NCI-H146 treated with DMSO at 0.1 percent for 48 hours (cell line): ENCODE results near the gene SMAD9.

Source experiments
- DNase-seq: peaks from one replicate; lab custom pipeline; 2025; ENCODE audit not compliant: unreplicated experiment; lab: John Stamatoyannopoulos, UW

SMAD9 gene

GRCh38 chr13:36866232-36866631, 53.8 kb downstream of the SMAD9 start:
- DNase-seq = no peak

GRCh38 chr13:36865265-36865664, 54.8 kb downstream of the SMAD9 start:
- no peak for DNase-seq

DNA sequence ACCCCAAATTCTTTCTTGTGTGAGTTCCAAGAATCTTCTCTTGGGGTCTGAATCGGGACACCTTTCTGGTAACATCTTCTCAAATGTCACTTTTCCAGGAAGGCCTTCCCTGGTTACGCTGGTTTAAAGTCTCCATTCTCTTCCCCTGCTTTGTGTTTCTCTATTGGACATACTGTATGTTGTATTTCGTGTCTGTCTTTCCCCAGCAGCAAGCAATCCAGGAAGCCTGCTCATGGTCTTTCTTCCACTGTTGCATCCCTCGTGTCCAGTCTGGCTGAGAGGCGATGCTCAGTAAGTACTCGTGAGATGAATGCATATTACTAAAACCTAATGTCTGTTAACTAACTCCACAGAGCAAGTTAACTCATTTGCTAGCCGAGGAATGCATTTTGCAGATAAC, 57.3 kb downstream of the SMAD9 start:
- no peak for DNase-seq

GRCh38 chr13:36862002-36862685, 57.9 kb downstream of the SMAD9 start:
- no peak for DNase-seq

DNA sequence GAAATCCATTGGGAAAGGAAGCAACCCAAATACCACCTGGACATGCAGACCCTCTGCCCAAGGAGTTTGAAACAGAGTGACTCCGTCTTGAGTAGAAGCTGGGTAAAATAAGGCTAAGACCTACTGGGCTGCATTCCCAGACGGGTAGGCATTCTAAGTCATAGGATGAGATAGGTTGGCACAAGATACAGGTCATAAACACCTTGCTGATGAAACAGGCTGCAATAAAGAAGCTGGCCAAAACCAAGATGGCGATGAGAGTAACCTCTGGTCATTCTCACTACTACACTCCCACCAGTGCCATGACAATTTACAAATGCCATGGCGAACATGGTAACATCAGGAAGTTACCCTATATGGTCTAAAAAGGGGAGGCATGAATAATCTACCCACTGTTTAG, 60.8 kb downstream of the SMAD9 start:
- no peak for DNase-seq

GRCh38 chr13:36858290-36858689, 61.7 kb downstream of the SMAD9 start:
- DNase-seq = peak; percentile 70

DNA sequence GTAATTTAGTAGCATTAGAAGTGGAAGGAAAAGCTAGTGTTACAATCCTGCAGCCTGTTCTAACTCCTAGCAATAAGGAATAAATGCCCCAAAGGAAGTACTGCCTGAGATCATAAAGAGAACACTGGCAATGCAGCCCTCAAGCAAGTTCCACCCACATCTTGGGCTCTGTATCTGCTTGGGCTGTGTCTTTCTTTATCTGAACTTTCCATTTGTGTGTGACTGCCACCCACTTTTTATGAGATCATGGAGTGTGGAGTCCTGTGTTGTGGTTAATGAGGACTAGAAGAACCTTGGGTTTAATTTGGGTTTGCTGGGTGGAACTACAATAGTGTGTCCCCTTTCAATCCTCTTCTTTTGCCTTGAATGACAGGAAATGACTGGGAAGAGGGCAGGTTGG, 62.8 kb downstream of the SMAD9 start:
- DNase-seq = no peak

DNA sequence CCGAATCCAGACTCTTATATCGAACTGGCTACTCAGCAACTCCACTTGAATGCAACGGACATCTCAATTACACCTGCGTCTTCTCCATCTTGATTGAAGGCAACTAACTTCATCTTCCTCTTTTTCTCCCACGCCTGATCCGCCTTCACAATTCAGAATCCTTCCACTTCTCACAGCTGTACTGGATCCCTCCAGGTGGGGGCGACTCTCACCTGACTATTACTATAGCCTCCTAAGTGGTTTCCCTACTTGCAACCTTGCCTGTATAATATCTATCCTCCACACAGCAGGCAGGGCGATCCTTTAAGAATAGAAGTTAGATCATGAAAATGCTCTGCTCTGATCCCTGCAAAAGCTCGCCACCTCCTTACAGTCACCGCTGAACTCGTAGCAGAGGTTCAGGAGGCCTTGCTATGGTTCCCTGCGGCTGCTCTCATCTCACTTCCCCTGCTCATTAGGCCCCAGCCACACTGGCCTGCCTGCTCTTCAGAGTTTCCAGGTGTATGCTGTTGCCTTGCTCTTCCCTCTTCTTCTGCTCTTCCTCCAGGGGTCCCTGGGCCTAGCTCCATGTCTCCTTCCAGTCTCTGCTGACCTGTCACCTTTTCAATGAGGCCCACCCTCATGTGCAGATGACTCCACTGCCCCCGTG, 69.1 kb downstream of the SMAD9 start:
- DNase-seq = no peak

DNA sequence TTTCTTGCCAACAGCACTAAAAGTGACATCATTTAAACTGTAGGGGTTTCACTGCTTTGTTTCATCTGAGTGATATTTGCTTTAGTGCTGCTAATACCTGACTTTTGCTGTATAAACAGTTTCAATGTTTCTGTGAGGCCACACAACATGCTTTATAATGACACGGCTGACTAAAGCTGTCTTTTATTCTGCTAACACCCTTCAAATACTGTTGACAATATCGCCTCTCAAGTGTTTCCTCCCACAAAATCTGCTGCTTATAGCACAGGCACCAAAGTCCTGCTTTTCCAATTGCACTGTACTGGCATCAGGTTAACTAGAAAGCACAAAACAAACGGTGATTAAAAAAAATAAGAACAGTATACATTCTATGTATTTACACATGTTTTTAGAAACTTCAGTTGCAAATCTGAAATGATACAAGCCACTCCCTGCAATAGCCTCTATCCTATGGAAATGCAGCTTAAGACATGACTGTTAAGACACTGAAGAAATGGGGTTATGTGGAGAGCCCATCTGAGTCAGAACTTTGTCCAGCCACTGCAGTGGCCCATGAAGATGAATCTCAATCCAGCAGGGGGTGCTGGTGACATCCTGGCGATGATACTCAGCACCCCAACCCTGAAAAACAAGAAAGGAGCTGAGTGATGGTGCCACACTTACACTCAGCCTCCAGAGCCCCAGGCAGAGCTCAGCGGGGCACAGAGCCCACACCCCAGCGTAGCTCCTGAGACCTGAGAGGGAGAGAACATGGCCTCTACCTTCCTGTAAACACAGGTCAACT, 71.6 kb downstream of the SMAD9 start:
- DNase-seq = no peak

DNA sequence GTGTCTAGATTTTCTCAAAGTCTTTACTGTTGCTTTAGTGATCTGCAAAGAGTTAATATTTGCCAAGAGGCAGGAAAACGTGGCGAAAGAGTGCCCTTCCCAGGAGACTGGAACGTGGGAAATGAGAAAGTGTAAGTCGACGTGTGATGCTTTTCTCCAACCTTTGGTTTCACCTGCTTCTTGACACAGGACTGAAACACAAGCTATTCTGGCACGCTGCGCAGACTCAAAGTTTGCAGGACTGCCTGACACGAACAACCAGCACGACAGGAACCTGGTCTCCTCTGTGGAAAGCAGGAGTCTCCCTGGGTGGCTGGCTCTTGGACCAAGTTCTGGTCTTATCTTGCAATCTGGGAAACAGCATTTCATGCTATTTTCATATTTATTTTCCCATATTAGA, 72.4 kb downstream of the SMAD9 start:
- DNase-seq = no peak

DNA sequence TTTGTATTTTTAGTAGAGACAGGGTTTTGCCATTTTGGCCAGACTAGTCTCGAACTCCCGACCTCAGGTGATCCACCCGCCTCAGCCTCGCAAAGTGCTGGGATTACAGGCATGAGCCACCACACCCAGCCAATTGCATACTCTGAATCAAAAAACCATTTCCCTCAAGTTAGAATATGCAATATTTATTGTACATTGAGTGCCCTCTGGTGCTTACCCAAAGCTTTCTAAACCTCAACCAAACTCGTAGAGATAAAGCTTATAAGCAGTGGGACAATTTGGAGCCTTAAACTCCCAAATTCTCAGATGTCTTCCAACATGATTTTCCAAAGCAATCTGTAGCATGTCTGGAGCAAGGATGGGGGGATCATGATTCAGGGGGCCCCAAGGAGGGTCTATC, 78.6 kb downstream of the SMAD9 start:
- DNase-seq = no peak

DNA sequence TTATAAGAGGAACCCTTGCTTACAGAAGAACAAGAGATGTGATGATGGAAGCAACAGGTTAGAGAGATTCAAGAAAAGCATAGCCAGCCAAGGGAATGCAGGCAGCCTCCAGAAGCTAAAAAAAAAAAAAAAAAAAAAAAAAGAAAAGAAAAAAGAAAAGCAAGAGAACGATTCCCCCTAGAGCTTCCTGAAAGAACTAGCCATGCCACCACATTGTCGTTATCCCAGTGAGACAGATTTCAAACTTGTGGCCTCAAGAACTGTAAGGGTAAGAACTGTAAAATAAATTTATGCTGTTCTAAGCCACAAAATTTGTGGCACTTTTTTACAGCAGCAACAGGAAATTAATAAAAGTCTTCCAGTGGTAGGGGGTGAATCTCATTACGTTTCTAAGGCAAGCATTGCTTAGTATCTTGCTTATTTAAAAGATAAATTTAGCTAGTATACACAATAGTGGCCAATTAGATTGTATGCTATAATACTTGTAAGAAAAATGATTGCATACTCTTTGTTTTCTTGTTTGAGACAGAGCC, 79.3 kb downstream of the SMAD9 start:
- no peak for DNase-seq

DNA sequence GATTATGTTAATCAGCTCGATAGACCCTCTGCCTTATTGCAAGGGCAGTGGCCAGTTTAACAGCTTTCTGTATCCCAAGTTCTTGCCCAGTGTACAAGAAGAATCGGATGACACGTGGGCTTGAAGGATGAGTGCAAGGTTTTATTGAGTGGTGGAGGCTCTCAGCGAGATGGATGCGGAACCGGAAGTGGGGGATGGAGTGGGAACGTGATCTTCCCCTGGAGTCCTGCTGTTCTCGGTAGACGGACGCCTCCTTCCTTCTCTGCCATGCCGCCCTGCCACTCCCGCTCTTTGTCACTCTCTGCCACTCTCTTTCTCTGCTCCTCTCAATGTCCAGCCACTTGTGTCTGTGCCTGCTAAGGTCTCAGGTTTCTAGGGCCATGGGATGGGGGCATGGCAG, 80.1 kb downstream of the SMAD9 start:
- DNase-seq = no peak

GRCh38 chr13:36839281-36839680, 80.8 kb downstream of the SMAD9 start:
- DNase-seq = no peak

- no peak for DNase-seq
Measured at GRCh38 chr13:36837354-36838092, 82.5 kb downstream of the SMAD9 start.

- DNase-seq = no peak
Measured at GRCh38 chr13:36834299-36834698, 85.7 kb downstream of the SMAD9 start.

- no peak for DNase-seq
Measured at GRCh38 chr13:36831291-36831690, 88.7 kb downstream of the SMAD9 start.

- no peak for DNase-seq
Measured at GRCh38 chr13:36829753-36830152, 90.3 kb downstream of the SMAD9 start.

GRCh38 chr13:36822785-36823184, 97.3 kb downstream of the SMAD9 start:
- no peak for DNase-seq

GRCh38 chr13:36820222-36820621, 99.8 kb downstream of the SMAD9 start:
- DNase-seq = no peak

- DNase-seq = no peak
Measured at GRCh38 chr13:36819739-36820090, 100.3 kb downstream of the SMAD9 start.
